Pons (tissue), 1 donor: Measurements from ENCODE around the gene REV3L.

Experiments
- DNase-seq: peaks from one replicate; pipeline ENCODE4 v3.0.0-alpha.2; 2016; ENCODE audit warnings: low spot score

Gene REV3L

GRCh38 chr6:111423960-111424846, 58.8 kb downstream of the REV3L start:
- DNase-seq: peak; percentile 87

DNA sequence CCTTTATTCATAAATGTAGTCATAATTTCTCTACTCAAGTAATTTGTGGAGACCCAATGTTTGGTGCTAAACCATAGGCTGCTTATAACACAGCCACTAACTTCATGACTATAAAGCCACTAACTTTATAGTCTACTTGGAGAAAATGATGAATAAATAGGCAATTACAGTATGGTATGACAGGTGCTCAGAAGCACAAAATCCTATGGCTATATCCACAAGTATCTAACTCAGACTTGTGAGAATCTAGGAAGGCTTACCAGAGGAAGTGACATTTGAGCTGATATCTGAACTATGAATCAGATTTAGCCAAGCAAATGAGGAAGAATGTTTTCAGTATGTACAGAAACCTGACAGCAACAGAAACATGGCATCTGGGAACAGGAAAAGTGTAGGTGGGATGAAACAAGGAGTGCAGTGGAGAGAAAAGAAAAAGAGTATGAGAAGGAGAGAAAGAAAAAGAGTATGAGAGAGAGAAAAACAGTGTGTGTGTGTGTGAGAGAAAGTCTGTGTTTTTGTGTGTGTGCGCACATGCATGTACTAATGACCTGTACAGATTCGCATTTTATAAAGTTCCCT, 59.9 kb downstream of the REV3L start:
- DNase-seq: no peak

- peak; percentile 31 for DNase-seq
Observed at GRCh38 chr6:111418971-111419693, 63.9 kb downstream of the REV3L start.

DNA sequence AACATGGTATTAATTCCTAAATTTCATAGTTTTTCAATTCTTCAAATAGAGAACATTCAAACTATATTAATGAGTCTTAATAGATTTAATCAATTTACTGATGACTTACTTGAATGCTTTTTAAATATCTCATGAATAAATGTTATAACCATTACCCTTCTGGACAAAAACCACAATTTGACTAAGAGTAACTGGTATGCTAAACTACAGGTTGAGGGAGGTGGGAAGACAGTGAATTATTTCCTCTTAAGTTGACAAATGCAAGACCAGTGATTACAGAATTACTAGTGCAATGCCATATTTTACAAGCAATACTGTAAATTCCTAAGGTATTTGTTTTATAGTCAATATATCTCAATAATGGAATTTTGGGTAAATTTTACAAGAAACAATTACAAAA, 65.1 kb downstream of the REV3L start:
- DNase-seq: no peak

- peak; percentile 97 for DNase-seq
Observed at GRCh38 chr6:111417181-111417585, 65.8 kb downstream of the REV3L start.

GRCh38 chr6:111416529-111416928, 66.5 kb downstream of the REV3L start:
- DNase-seq: peak; percentile 17

DNA sequence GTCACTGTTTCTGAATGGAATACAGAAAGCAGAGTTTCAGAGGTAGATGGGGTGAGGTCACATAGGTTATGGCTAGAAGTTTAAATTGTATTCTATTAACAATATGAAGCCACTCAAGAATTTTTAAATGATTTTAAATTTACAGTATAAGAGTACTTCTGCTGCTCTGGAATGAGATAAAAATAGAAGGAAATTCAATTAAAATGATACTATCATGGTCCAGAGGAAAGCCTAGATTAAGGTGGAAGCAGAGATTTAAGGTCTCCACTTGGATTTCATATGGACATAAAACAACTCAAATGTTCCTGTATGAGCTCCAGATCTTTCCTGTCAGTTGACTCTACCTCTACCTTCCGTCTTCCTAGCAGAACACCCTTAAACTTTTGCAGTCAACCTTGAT, 68.6 kb downstream of the REV3L start:
- no peak for DNase-seq

GRCh38 chr6:111411978-111412566, 70.9 kb downstream of the REV3L start:
- DNase-seq: peak; percentile 72

DNA sequence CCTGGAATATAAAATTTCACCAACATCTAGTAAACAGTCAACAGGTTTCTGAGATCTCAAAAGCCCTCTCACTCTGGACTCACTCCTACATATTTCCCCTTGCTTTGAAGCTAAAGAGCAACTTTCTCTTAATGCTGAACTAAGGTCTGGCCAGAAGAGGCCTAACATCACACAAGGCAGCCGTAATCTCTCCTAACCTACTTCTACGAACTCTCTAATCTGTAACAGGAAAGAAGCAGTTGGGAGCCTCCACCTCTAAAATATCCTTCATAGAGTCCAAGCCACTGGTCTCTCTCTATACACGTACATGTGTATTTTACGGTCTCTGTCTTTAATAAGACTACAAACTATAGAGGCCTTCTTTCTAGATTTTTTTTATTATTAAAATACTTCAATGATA, 72.0 kb downstream of the REV3L start:
- no peak for DNase-seq

DNA sequence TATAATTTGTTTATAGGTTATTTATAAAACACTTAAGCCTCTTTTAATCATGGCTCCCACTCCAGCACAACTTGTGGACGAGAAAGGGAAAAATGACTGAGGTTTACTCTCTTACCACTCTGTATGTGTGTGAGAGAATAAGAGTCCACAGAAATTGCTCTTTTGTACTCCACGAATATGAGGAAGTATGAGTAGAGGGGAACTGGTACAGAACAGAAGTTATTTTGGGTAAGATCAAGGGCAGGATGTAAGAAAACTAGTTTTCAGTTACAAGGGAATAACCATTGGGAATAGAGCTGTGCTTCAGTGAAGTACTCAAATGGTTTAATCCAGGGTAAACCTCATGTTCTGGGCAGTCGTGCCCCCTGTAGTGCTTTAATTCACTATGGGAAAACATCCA, 72.6 kb downstream of the REV3L start:
- peak; percentile 63 for DNase-seq

GRCh38 chr6:111409430-111409829, 73.6 kb downstream of the REV3L start:
- no peak for DNase-seq

GRCh38 chr6:111407686-111408085, 75.3 kb downstream of the REV3L start:
- DNase-seq: no peak

DNA sequence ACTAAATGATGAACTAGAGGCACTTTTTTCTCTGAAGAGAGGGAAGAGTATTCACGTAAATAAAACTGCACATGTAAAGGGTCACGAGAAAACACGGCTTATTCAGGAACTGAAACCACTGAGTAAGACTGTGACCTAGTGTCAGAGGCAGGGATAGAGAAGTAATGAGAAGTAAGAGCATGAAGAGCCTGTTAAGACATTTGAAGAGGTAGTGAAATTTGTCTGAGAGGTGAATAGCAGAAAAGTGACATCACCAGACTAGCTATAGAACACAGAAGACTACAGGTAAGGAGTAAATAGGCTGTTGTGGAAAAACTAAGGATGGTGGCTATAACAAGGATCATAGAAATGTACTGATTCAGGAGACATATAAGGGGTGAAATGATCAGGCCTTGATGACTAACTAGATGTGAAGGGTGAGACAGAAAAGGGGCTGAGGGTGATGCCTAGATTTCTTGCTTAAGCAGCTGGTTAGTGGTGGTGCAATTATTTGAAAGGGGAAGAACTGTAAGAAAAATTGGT, 76.8 kb downstream of the REV3L start:
- peak; percentile 87 for DNase-seq

DNA sequence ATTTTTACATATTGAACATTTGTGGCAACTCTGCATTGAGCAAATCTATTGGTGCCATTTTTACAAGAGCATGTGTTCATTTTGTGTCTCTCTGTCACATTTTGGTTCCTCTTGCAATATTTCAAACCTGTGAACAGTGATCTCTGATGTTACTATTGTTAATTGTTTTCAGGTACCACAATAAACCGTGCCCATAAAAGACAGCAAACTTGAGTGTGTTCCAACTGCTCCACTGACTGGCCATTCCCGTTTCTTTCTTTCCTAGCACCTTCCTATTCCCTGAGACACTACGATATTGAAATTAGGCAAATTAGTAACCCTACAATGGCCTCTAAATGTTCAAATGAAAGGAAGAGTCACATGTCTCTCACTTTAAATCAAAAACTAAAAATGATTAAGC, 79.6 kb downstream of the REV3L start:
- DNase-seq: no peak

GRCh38 chr6:111399626-111400025, 83.4 kb downstream of the REV3L start:
- DNase-seq: no peak

GRCh38 chr6:111388681-111389080, 94.3 kb downstream of the REV3L start:
- DNase-seq: no peak

DNA sequence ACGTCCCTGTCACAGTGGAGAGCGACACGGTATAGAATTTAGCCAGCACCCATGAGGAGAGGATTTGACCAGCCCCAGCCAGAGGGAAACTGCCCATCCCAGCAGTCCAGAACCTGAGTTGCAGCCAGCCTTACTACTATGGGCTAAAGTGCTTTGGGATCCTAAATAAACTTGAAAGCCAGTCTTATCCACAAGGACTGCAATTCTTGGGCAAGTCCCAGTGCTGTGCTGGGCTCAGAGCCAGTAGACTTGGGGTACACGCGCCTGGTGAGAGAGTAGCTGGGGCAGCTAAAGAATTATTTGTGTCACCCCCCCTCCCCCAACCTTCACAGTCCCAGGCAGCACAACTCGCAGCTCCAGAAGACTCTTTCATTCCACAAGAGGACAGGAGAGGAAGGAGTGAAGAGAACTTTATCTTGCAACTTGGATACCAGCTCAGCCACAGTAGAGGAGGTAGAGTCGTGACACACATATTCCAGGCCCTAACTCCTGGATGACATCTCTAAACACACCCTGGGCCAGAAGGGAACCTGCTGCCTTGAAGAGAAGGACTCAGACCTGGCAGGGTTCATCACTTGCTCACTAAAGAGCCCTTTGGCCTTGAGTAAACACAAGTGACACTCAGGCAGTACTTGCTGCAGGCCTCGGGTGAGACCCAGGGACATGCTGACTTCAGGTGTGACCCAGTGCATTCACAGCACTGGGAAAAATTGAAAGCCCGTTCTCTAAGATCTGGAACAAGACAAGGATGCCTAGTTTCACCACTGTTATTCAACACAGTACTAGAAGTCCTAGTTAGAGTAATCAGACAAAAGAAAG, 100.3 kb downstream of the REV3L start:
- DNase-seq: peak; percentile 26

DNA sequence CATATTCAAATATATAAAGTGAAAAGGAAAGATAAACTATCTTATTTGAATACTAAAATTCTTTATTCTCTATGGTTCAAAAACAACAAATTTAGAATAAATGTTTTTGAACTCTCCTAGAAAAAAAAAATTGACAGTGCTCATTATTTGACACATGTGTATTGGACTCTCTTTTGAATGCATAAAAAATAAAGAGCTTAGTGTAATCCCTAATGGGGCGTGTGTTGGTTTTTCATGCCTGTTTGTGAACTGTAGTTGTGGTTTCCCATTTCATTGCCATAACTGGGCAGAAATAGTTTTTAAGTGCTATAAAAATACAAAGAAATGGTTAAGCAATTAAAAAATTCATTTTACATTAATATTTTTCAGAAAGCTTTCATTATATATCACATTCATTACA, 101.3 kb downstream of the REV3L start:
- DNase-seq: no peak

GRCh38 chr6:111381123-111381522, 101.9 kb downstream of the REV3L start:
- no peak for DNase-seq

DNA sequence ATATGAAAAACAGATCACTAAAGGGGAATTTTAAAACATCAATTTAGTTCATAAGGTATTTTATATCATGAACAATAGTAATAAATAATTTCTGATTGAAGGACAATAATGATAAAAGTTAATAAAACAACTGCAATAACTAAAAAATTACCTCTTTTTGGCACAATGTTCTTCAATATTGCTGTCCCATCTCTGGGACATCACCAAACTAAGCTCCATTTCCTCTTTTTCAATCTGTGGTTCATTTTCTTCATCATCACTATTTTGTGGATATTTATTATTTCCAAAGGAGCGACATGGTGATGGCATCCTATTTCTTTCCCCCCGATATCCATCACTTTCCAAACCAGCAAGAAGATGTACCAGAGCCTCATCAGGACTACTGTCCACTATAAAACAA, 103.2 kb downstream of the REV3L start:
- DNase-seq: no peak

DNA sequence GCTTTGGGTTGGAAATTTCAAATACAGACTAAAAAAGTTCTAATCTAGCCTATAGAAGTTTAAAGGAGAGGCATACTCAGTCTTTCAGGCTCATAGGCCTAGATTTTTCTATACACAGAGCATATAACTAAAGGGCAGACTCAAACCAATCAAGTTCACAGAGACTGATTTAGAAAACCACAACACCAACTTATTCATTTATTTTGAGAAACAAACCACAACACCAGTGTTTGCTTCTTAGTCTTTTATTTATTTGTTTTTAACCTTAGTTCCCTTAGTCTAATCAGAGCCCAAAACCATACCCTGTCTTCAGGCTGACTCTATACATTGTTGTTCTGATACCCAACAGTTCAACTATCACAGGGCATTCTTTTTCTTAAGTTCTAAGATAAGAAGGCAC, 103.7 kb downstream of the REV3L start:
- no peak for DNase-seq
